ENCODE results near the gene MAN1A1.

DNA sequence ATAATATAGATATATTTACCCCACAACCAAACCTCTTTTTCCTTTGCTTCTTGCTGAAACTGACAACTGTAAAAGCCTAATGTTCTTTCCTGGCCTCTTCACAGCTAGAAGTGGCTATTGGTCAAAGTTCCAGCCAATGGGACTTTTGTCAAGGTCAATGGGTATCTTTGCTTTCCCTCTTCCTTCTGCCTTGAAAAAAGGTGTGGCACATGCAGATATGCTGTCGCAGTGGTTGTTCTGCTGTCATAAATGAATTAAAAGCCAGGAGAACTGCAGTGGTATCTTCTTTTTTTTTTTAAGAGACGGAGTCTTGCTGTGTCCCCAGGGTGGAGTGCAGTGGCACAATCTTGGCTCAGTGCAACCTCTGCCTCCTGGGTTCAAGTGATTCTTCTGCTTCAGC, 29.9 kb downstream of the MAN1A1 start:
- TF ChIP-seq, protein P1, sequence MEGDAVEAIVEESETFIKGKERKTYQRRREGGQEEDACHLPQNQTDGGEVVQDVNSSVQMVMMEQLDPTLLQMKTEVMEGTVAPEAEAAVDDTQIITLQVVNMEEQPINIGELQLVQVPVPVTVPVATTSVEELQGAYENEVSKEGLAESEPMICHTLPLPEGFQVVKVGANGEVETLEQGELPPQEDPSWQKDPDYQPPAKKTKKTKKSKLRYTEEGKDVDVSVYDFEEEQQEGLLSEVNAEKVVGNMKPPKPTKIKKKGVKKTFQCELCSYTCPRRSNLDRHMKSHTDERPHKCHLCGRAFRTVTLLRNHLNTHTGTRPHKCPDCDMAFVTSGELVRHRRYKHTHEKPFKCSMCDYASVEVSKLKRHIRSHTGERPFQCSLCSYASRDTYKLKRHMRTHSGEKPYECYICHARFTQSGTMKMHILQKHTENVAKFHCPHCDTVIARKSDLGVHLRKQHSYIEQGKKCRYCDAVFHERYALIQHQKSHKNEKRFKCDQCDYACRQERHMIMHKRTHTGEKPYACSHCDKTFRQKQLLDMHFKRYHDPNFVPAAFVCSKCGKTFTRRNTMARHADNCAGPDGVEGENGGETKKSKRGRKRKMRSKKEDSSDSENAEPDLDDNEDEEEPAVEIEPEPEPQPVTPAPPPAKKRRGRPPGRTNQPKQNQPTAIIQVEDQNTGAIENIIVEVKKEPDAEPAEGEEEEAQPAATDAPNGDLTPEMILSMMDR (IDR thresholded peaks at IDR 0.05; ENCODE audit: low read depth, low read length, poor library complexity, severe bottlenecking): no peak
- no peak for TF ChIP-seq EZH2phosphoT487 (IDR thresholded peaks at IDR 0.05; ENCODE audit: borderline replicate concordance, low read length)
